ENCODE data around the gene TTLL13.
A peak's percentile ranks its signal among the peaks of the same experiment; 100 is the strongest.
"Not testable (repeated sequence)": the region's sequence is repeated elsewhere in the genome, so short reads cannot be mapped to it uniquely, and the experiment has no call there.

TTLL13 gene

GRCh38 chr15:90240856-90241255 lies 8.5 kb upstream of the TTLL13 start:
- no peak for DNase-seq

GRCh38 chr15:90241343-90242192 lies 7.8 kb upstream of the TTLL13 start:
- no peak for DNase-seq

- no peak for DNase-seq
Observed at GRCh38 chr15:90243943-90244639, 5.3 kb upstream of the TTLL13 start.

GRCh38 chr15:90248789-90249202 lies 560 bp upstream of the TTLL13 start:
- DNase-seq: no peak

GRCh38 chr15:90257776-90258175 lies 8.4 kb downstream of the TTLL13 start:
- no peak for DNase-seq

- no peak for DNase-seq
Observed at GRCh38 chr15:90259524-90259923, 10.2 kb downstream of the TTLL13 start.

- not testable (repeated sequence) for DNase-seq
Observed at GRCh38 chr15:90260731-90261130, 11.4 kb downstream of the TTLL13 start.

- no peak for DNase-seq
Observed at GRCh38 chr15:90261811-90262210, 12.5 kb downstream of the TTLL13 start.

- DNase-seq: no peak
Observed at GRCh38 chr15:90262426-90262825, 13.1 kb downstream of the TTLL13 start.

- DNase-seq: peak; percentile 66
Observed at GRCh38 chr15:90264671-90265070, 15.3 kb downstream of the TTLL13 start.

- DNase-seq: peak; percentile 96
Observed at GRCh38 chr15:90265271-90266060, 16.1 kb downstream of the TTLL13 start, which contains the start of gene NGRN. Gene NGRN (plus strand): TSS chr15:90265672. CDS start chr15:90265713, 41 bp downstream.

- DNase-seq: no peak
Observed at GRCh38 chr15:90266061-90266431, 16.7 kb downstream of the TTLL13 start.

- no peak for DNase-seq
Observed at GRCh38 chr15:90266485-90266884, 17.1 kb downstream of the TTLL13 start.

- DNase-seq: no peak
Observed at GRCh38 chr15:90268415-90268814, 19.1 kb downstream of the TTLL13 start.

GRCh38 chr15:90270502-90271150 lies 21.3 kb downstream of the TTLL13 start:
- no peak for DNase-seq

GRCh38 chr15:90271459-90272166 lies 22.3 kb downstream of the TTLL13 start:
- no peak for DNase-seq

GRCh38 chr15:90278467-90278866 lies 29.1 kb downstream of the TTLL13 start:
- DNase-seq: peak; percentile 21

GRCh38 chr15:90280743-90281142 lies 31.4 kb downstream of the TTLL13 start:
- DNase-seq: not testable (repeated sequence)

GRCh38 chr15:90281637-90282036 lies 32.3 kb downstream of the TTLL13 start:
- not testable (repeated sequence) for DNase-seq

GRCh38 chr15:90286678-90287077 lies 37.3 kb downstream of the TTLL13 start:
- DNase-seq: no peak

GRCh38 chr15:90287101-90287500 lies 37.7 kb downstream of the TTLL13 start:
- DNase-seq: no peak

- no peak for DNase-seq
Observed at GRCh38 chr15:90287946-90288345, 38.6 kb downstream of the TTLL13 start.

Data from activated CD8-positive, alpha-beta memory T cell treated with anti-CD3 and anti-CD28 coated beads for 24 hours (primary cell).